ENCODE data around the gene ICE2.

ICE2 gene

DNA sequence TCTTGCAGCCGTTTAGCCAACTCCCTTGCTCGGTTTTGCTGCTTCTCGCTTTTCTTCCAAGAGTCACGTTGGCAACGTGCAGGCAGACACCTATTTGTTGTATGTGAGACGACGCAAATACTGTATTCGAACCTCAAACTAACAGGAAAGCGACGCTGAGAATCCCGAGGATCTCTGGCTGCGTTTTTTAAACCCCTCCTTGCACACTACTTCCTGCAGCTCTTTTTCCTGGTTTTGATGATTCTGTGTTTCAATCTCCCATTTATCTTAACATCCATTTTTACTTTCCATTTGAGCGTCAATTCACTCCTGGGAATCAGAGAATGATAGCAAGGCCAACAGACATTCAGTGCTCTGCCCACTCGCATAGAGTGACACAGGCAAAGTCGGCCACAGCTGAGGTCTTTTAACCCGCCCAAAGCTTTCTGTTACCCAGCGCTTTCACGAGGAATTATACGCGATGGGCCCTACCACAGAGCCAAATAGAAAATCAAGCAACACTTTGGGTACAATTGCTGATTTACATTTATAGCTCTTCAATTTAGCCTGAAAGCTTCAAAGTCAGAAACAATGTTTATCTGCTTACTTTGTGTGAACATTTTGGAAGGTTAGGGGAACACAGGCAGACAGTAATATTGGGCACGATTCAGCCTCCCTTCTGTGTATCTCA lies 79.6 kb downstream of the ICE2 start:
- TF ChIP-seq, protein P1, sequence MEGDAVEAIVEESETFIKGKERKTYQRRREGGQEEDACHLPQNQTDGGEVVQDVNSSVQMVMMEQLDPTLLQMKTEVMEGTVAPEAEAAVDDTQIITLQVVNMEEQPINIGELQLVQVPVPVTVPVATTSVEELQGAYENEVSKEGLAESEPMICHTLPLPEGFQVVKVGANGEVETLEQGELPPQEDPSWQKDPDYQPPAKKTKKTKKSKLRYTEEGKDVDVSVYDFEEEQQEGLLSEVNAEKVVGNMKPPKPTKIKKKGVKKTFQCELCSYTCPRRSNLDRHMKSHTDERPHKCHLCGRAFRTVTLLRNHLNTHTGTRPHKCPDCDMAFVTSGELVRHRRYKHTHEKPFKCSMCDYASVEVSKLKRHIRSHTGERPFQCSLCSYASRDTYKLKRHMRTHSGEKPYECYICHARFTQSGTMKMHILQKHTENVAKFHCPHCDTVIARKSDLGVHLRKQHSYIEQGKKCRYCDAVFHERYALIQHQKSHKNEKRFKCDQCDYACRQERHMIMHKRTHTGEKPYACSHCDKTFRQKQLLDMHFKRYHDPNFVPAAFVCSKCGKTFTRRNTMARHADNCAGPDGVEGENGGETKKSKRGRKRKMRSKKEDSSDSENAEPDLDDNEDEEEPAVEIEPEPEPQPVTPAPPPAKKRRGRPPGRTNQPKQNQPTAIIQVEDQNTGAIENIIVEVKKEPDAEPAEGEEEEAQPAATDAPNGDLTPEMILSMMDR (IDR thresholded peaks at IDR 0.05; ENCODE audit: insufficient read depth, low read depth, low read length, missing control alignments): no peak
- no peak overlapping the region for H3K4me3 ChIP-seq (ENCODE audit: low read depth, low read length)
- DNase-seq (ENCODE audit: low read depth): no peak

DNA sequence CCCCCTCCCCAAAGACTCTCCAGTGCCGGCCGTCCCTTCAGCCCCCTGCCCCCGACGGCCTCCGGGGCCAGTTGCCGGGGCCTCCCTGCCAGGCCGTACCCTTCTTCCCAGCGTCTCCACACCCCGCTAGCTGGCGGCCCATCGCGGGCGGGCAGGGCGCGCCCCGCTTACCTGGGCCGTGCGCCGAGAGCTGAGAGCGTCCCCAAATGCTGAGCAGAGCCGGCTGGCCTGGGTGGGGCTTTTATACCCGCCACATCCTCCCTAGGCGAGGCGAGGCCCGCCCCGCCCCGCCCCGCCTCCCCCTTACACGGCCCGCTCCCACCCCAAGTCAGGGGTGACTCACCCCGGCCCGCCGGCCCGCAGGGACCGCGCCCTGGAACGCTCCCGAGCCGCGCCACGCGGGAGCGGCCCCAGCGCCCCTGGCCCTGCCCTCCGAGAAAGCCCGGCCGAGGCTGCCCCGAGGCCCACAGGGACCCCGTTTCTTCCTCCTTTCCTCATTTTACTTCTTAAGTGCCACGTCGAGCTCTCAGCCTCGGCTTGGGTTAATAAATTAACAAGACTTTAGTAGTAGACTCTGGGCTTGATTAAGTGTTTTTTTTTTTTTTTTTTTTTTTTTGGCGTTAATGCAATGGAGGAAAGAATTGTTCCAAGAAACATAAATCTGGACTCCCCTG lies 81.0 kb downstream of the ICE2 start, which contains the start of gene ANXA2:
Gene ANXA2, minus strand, starts transcription at position 215 of the 674 bp plus-strand sequence. CDS start 11,911 bp downstream, outside the sequence.
- peak; percentile 94 for DNase-seq (ENCODE audit: low read depth)
- TF ChIP-seq, protein P1 (IDR thresholded peaks at IDR 0.05; ENCODE audit: insufficient read depth, low read depth, low read length, missing control alignments): no peak

DNA sequence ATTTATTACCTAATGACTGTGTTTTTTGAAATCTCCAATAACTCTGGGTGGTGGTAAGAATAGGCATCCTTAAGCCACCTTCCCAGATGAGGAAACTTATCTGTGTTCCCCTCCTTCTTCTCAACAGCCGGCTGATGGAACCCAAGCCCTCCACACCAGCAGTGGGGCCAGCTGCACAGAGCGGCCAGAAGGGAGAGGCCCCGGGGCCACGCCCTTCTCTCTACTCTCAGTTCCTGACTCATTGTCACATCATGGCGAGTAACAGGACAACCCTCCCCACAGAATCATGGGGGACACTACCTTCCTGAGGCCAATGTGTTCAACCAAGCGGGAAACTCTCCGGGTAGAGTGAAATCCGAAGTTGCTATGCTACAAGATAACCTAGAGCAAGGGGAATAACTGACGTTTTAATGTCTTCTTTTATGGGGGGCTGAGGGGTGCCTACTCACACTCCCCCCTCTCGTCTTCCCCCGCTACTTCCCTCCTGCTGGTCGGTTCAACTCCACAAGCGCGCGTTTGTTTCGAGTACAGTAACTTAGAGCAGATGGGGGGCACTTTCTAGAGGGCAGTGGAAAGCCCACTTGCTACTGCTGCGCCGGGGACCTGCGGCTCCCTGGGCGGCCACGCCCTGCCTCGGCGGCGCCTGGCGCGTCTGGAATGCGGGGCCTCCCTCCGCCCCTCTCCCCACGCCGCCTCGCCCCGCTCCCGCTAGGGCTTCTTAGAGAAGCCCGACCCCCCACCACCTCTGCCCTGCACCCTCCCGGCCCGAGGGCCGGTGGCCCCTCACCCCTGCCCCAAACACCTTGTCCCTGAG lies 81.8 kb downstream of the ICE2 start:
- peak; percentile 88 for DNase-seq (ENCODE audit: low read depth)

More for the DNA sequence above, 81.0 kb downstream of the ICE2 start, which contains the start of gene ANXA2:
- H3K4me3 ChIP-seq (ENCODE audit: low read depth, low read length): peak within 1 kb of the TSS; percentile 58

DNA sequence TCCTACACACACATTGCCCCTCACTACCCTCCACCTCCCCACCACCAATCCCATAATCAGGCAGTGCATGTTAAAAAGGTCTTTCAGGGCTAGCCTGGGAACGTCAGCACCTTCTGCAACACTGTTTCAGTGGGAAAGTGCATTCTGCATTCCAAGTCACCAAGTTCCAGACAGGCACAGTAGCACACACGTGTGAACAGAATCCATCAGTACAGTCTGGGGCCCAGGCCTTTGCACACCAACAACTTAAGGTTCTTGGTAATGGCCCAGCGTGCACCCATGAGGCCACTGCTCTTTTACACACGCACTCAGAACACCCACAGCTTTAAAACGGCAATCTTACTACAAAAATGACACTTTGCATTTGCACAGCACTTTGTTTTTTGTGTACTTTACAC lies 82.4 kb downstream of the ICE2 start:
- DNase-seq (ENCODE audit: low read depth): no peak

More for the DNA sequence above, 81.8 kb downstream of the ICE2 start:
- peak overlapping the region; percentile 58 for H3K4me3 ChIP-seq (ENCODE audit: low read depth, low read length)
- TF ChIP-seq, protein P1 (IDR thresholded peaks at IDR 0.05; ENCODE audit: insufficient read depth, low read depth, low read length, missing control alignments): no peak

DNA sequence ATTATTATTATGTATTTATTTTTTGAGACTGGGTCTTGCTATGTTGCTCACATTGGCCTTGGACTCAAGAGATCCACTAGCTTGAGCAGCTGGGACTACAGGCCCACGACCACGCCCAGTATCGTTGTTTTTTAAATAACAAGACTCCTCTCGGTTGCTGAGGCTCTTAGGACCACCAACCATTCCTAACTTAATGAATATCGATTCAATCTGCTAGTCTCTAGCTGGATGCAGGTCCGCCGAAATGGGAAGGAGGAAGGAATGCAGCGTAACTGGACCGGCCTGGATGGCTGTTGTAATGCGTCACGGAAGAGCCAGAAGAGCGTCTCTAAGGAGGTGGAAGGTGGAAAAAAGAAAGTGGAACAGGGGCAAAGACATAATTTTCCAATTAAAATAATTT lies 82.8 kb downstream of the ICE2 start:
- TF ChIP-seq, protein P1 (IDR thresholded peaks at IDR 0.05; ENCODE audit: insufficient read depth, low read depth, low read length, missing control alignments): no peak
- no peak overlapping the region for H3K4me3 ChIP-seq (ENCODE audit: low read depth, low read length)
- DNase-seq (ENCODE audit: low read depth): no peak

More for the DNA sequence above, 82.4 kb downstream of the ICE2 start:
- TF ChIP-seq, protein P1 (IDR thresholded peaks at IDR 0.05; ENCODE audit: insufficient read depth, low read depth, low read length, missing control alignments): no peak
- peak overlapping the region; percentile 58 for H3K4me3 ChIP-seq (ENCODE audit: low read depth, low read length)

DNA sequence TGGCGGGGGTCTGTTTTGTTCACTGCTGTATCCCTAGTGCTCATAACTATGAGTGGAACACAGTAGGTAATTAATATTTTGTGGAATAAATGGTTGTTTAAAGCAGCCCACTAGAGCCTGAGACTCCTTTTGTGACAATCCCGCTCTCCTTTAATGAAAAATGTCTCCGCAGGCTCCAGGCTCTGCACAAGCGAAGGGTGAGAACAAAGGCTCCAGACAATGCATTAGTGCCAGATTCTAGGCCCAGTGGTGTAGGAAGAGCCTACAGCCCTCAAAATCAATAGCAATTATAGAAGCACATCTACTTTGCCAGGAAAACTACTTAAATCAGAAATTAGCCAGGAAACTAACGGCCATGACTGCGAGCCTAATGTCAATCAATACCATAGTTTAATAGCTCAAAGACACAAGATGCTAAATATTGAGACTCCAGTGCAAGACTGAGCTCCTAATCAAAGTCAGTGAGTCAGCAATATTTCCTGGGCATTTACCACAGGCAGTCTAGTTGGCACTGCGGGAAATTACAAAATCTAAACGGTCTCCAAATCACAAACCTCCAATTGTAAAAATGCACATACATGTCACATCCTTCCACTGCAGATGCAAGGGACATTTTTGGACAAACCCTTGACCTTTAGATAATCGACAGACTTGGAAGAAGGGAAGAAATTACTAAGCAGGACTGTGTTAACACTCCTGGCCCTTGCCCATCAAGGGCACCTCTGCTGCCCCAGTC lies 83.5 kb downstream of the ICE2 start:
- DNase-seq (ENCODE audit: low read depth): no peak
- TF ChIP-seq, protein P1 (IDR thresholded peaks at IDR 0.05; ENCODE audit: insufficient read depth, low read depth, low read length, missing control alignments): no peak
- H3K4me3 ChIP-seq (ENCODE audit: low read depth, low read length): no peak overlapping the region

Measured in GM12865 (cell line).